Stromal cell of bone marrow (primary cell): ENCODE results near the gene OR5B2.
"Not testable (repeated sequence)": the region's sequence is repeated elsewhere in the genome, so short reads cannot be mapped to it uniquely, and the experiment has no call there.

Source experiments
- DNase-seq: peaks from one replicate; pipeline ENCODE4 v3.0.0-alpha.2; 2012; ENCODE audit warnings: low read depth

The OR5B2 gene

GRCh38 chr11:58428021-58428420 lies at the start of gene OR5B2:
Gene OR5B2, minus strand, starts transcription at chr11:58428121. Its CDS starts 4,860 bp downstream, at chr11:58423261.
- no peak for DNase-seq

GRCh38 chr11:58471892-58472291 lies 44.0 kb upstream of the OR5B2 start:
- DNase-seq, result no peak

- DNase-seq, result no peak
Measured at GRCh38 chr11:58466293-58466692, 38.4 kb upstream of the OR5B2 start.

DNA sequence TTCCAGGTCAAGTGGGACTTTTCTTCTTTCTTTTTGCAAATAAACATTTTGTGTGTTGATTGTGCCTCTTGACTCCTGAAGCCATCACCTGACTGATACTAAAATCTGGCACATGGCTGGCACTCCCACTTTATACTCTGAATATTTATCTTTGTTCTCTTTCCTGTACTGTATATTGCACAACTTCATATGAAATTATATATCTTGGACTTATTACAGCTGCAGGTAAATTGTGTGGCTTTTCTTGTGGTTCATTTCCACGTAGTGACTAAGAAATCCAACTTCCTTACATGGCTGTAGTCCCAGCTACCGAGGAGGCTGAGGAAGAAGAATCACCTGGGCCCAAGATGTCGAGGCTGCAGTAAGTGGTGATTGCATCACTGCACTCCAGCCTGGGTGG lies 37.8 kb upstream of the OR5B2 start:
- no peak for DNase-seq

GRCh38 chr11:58451585-58451984 lies 23.7 kb upstream of the OR5B2 start:
- DNase-seq, result no peak

- no peak for DNase-seq
Measured at GRCh38 chr11:58446294-58446693, 18.4 kb upstream of the OR5B2 start.

GRCh38 chr11:58444300-58444699 lies 16.4 kb upstream of the OR5B2 start:
- DNase-seq, result no peak

DNA sequence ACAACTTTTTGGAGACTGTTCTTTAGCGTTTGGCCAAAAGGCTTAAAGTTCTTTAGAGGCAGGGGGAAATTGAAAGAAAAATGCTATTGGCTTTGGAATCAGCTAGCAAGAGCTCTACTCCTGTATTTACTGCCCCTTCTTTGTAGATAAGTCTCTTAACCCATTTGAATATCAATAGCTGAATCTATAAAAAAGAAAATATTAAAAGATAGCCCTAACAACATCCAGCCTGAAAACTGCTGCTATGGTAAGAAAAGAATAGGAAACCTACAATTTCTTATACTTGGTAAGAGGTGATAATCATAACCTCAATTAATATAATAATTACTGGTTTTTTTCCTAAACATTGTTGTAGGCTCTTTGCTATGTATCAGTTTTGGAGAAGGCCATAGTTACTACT lies 14.2 kb upstream of the OR5B2 start, which contains the start of gene OR5B12:
TSS of gene OR5B12 (minus strand) at position 101 of the 400 bp plus-strand sequence. CDS start 2,085 bp downstream, outside the sequence.
- no peak for DNase-seq

GRCh38 chr11:58438486-58438885 lies 10.6 kb upstream of the OR5B2 start:
- no peak for DNase-seq

- DNase-seq, result no peak
Measured at GRCh38 chr11:58434217-58434616, 6.3 kb upstream of the OR5B2 start.

DNA sequence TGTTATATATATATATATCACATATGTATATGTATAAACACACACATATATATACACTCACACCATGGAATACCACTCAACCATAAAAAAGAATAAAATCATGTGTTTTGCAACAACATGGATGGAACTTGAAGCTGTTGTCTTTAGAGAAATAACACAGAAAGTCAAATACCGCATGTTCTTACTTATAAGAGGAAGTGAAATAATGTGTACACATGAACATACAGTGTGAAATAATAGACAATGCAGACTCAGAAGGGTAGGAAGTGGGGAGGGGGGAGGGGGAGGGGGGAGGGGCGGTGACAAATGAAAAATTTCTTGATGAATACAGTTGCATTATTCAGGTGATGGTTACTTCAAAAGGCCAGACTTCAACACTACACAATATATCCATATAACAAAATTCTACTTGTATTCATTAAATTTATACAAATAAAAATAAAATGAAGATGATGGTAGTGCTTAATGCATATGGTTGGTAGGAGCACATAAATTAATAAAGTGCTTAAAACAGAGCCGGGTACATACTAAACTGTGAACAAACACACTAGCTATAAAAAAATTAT lies 5.8 kb upstream of the OR5B2 start:
- no peak for DNase-seq

DNA sequence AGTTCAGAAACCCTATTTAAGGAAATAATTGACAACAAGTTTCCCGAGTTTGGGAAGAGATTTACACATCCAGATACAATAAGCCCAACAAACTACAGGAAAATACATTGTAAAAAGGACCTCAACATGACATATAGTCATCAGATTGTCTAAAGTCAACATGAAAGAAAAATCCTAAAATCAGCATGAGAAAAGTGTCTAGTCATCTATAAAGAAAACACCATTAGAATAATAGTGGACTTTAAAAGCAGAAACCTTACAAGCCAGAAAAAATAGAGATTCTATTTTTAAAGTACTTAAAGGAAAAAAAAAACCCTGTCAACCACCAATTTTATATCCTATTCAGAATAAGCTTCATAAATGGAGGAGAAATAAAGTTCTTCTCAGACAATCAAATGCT lies 1.4 kb upstream of the OR5B2 start:
- DNase-seq, result no peak

GRCh38 chr11:58406774-58407173 lies 21.1 kb downstream of the OR5B2 start, which contains the start of gene OR5B3:
Gene OR5B3, minus strand, starts transcription at chr11:58406874. Its CDS starts 3,465 bp downstream, at chr11:58403409.
- DNase-seq, result no peak

DNA sequence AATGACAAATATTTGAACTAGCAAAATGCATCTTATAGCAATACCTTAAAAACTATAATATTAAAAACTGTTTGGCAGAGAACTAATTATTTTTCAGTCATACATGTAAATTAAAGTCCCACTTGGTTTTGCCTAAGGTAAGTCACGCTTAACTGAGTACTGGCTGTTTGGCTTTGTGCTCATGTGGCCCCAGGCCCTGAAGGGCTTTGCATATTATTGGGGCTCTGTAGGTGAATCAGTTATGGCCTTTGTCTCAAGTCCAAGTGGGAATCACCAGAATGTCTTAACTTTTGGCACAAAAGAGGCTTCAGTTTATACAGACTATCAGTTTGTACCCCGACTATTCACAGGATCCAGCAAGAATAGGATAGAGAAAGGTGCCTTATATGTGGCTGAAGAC lies 28.3 kb downstream of the OR5B2 start:
- not testable (repeated sequence) for DNase-seq

GRCh38 chr11:58395581-58395980 lies 32.3 kb downstream of the OR5B2 start:
- no peak for DNase-seq

- DNase-seq, result peak; percentile 33
Measured at GRCh38 chr11:58394195-58394594, 33.7 kb downstream of the OR5B2 start.

- no peak for DNase-seq
Measured at GRCh38 chr11:58392746-58393145, 35.2 kb downstream of the OR5B2 start.

- no peak for DNase-seq
Measured at GRCh38 chr11:58391879-58392278, 36.0 kb downstream of the OR5B2 start.

DNA sequence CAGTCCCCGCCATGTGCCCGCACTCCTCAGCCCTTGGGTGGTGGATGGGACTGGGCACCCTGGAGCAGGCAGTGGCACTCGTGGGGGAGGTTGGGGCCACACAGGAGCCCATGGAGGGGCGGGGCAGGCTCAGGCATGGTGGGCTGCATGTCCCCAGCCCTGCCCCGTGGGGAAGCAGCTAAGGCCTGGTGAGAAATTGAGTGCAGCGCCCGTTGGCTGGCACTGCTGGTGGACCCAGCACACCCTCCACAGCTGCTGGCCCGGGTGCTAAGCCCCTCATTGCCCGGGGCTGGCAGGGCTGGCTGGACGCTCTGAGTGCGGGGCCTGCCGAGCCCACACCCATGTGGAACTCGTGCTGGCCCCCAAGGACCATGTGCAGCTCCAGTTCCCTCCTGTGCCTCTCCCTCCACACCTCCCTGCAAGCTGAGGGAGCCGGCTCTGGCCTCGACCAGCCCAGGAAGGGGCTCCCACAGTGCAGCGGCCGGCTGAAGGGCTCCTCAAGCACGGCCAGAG lies 37.3 kb downstream of the OR5B2 start:
- DNase-seq, result no peak
